ENCODE data around the gene CORO2A. TPM values are rescaled to one million over a fixed set of nuclear protein-coding genes. Genes with fewer than 3 reads are reported as not detected.

The CORO2A gene
- total RNA-seq, 1 donor from 2014 or later: 5.9 TPM

DNA sequence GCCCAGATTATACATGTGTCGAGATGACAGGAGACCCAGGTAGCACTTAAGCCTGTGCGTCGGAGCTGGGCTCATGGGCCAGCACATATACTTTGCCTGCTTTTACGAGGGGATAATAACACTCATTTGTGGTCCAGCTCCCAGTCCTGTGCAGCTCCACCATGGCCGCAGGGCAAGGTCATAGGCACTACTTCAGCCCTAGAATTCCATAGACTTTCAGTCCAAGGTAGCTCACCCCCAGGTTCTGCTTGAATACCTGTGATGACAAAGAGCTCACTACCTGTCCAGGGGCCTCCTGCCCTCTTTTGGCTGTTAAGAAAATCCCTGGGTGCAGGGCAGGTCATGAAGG, 1.7 kb downstream of the CORO2A start:
- Mint-ChIP-seq H3K27ac (no peak overlapping the region), H3K4me1 (peaks cover 3% of the 10 kb centered on the region), H3K9me3 (no peaks in the 10 kb centered on the region), H3K27me3 (ENCODE audit: low read depth) (no peaks in the 10 kb centered on the region), H3K4me3 (peak overlapping the region; percentile 69), H3K36me3 (no peaks in the 10 kb centered on the region)
- no peak for DNase-seq (ENCODE audit: low spot score in 2 of 2, unreplicated experiment in 2 of 2)
- TF ChIP-seq, protein P1, sequence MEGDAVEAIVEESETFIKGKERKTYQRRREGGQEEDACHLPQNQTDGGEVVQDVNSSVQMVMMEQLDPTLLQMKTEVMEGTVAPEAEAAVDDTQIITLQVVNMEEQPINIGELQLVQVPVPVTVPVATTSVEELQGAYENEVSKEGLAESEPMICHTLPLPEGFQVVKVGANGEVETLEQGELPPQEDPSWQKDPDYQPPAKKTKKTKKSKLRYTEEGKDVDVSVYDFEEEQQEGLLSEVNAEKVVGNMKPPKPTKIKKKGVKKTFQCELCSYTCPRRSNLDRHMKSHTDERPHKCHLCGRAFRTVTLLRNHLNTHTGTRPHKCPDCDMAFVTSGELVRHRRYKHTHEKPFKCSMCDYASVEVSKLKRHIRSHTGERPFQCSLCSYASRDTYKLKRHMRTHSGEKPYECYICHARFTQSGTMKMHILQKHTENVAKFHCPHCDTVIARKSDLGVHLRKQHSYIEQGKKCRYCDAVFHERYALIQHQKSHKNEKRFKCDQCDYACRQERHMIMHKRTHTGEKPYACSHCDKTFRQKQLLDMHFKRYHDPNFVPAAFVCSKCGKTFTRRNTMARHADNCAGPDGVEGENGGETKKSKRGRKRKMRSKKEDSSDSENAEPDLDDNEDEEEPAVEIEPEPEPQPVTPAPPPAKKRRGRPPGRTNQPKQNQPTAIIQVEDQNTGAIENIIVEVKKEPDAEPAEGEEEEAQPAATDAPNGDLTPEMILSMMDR (IDR thresholded peaks at IDR 0.05; ENCODE audit: unreplicated experiment): no peak

DNA sequence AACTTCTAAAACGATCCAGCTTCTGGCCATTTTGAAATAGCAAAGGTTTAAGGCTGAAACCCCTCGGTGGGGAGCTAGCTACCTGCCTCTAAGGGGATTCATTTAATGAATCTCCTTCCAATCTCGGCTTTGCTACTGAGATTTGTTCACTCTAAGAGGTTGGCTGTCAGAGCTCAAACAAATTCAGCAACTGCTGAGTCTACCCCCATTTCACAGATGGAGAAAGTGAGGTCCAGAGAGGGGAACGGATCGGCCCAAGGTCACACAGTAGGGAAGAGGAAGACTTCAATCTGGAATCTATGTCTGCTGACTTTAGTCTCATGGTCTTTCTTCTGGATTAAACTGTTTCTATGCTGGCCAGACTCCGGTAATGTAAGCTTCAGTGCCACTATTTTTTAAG, 3.0 kb downstream of the CORO2A start:
- DNase-seq (ENCODE audit: low spot score in 2 of 2, unreplicated experiment in 2 of 2): no peak
- TF ChIP-seq, protein P1 (IDR thresholded peaks at IDR 0.05; ENCODE audit: unreplicated experiment): no peak
- Mint-ChIP-seq H3K9me3 (no peaks in the 10 kb centered on the region), H3K27ac (no peak overlapping the region), H3K36me3 (no peaks in the 10 kb centered on the region), H3K4me3 (no peak overlapping the region), H3K4me1 (peaks cover 3% of the 10 kb centered on the region), H3K27me3 (ENCODE audit: low read depth) (no peaks in the 10 kb centered on the region)

DNA sequence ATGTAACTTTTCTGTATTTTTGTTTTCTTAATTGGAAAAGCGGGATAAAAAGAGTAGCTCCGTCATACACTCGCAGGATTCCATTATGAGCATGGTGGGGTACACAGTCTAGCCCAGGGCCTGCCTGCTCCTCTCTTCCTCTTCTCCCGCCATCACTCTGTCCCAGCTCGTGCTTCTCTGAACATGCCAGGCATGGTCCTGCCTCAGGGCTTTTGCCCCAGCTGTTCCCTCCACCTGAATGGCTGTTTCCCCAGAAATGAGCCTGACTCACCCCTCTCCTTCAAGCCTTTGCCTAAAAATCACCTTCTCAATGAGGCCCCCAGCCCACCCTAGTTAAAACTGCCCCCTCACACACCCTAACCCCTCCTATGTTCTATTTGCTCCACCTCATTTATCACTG, 4.5 kb downstream of the CORO2A start:
- no peaks in the 10 kb centered on the region for H3K27me3 Mint-ChIP-seq (ENCODE audit: low read depth)
- H3K36me3 Mint-ChIP-seq: no peaks in the 10 kb centered on the region
- no peak for DNase-seq (ENCODE audit: low spot score in 2 of 2, unreplicated experiment in 2 of 2)
- H3K9me3 Mint-ChIP-seq: no peaks in the 10 kb centered on the region
- peak overlapping the region; percentile 12 for H3K27ac Mint-ChIP-seq
- no peak overlapping the region for H3K4me3 Mint-ChIP-seq
- TF ChIP-seq, protein P1 (IDR thresholded peaks at IDR 0.05; ENCODE audit: unreplicated experiment): no peak
- H3K4me1 Mint-ChIP-seq: no peaks in the 10 kb centered on the region

DNA sequence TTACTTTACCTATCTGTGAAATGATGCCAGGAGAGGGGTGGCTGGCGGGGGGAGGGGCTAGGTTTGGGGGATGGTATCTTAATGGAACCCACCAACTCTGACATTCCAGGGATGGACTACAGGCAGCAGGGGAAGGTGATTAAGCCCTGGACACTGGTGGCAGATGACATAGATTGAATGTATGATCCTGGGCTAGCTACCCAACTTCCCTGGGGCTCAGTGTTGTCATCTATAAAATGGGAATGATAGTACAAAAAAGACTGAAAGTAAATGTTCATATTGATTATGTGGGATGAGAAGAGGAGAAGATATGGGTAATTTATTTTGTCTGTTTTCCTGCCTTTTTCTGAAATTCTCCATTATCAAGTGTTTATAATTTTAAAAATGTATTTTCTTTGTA, 6.2 kb downstream of the CORO2A start:
- Mint-ChIP-seq H3K4me1 (no peaks in the 10 kb centered on the region), H3K4me3 (no peak overlapping the region), H3K9me3 (no peaks in the 10 kb centered on the region), H3K36me3 (no peaks in the 10 kb centered on the region), H3K27me3 (ENCODE audit: low read depth) (no peaks in the 10 kb centered on the region), H3K27ac (no peak overlapping the region)
- no peak for DNase-seq (ENCODE audit: low spot score in 2 of 2, unreplicated experiment in 2 of 2)
- TF ChIP-seq, protein P1 (IDR thresholded peaks at IDR 0.05; ENCODE audit: unreplicated experiment): no peak

DNA sequence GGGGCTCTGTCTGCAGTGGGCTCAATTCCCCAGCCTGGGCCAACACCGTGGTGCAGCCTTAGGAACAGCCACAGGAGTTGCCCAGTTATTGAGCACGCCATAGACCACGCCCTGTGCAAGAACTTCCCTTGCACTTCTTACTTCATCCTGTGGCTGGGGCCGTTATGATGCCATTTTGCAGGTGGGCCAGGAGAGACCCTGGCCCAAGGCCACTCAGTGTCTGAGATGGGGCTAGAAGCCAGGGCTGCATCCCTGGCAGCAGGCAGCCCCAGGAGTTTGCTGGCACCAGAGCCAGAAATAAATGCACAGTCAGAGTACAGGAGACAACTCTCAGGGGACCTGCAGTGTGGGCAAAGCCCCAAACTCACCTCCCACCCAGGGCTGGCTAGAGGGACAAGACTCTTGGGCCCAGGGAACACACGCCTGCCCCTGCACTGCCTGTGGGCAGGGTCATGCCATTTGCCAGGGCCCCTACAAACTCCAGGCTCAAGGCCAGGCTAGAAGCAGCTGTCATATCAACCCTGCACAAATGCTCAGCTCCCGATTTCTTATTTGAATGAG, 6.7 kb downstream of the CORO2A start:
- Mint-ChIP-seq H3K4me3 (no peak overlapping the region), H3K27me3 (ENCODE audit: low read depth) (no peaks in the 10 kb centered on the region), H3K27ac (no peak overlapping the region), H3K36me3 (no peaks in the 10 kb centered on the region), H3K4me1 (no peaks in the 10 kb centered on the region), H3K9me3 (no peaks in the 10 kb centered on the region)
- no peak for DNase-seq (ENCODE audit: low spot score in 2 of 2, unreplicated experiment in 2 of 2)
- TF ChIP-seq, protein P1 (IDR thresholded peaks at IDR 0.05; ENCODE audit: unreplicated experiment): no peak

DNA sequence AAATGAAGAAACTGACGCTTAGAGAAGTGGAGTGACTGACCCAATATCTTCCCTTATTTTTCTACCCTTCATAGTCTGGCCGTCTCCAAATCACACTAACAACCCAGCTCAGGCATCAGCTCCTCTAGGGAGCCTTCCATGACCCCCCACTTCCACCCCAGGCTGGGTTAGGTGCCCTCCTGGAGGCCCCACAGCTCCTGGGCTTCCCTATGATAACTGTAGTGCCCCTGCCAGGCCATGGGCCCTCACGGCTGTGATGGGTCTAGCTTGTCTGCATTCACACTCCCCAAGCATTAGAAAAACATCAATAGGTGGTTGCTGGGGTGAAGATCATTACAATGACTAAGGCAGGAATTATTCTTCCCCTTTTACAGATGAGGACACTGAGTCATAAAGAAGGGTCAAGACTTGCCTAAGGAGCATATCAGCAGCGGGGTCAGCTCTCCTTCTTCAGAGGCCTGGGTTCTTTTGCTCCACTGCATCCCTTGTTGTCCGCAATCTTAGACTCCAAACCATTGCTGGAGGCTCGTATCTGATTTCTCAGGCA, 7.3 kb downstream of the CORO2A start:
- no peak for DNase-seq (ENCODE audit: low spot score in 2 of 2, unreplicated experiment in 2 of 2)
- Mint-ChIP-seq H3K4me3 (no peak overlapping the region), H3K9me3 (no peaks in the 10 kb centered on the region), H3K27me3 (ENCODE audit: low read depth) (no peaks in the 10 kb centered on the region), H3K36me3 (no peaks in the 10 kb centered on the region), H3K27ac (no peak overlapping the region), H3K4me1 (no peaks in the 10 kb centered on the region)
- TF ChIP-seq, protein P1 (IDR thresholded peaks at IDR 0.05; ENCODE audit: unreplicated experiment): no peak

All from mesothelial cell of epicardium (in vitro differentiated cells).